SU-DHL-6 (cell line): ENCODE results near the gene ZSCAN10.
"Not testable (repeated sequence)": the region's sequence is repeated elsewhere in the genome, so short reads cannot be mapped to it uniquely, and the experiment has no call there.

Experiments used
- H2AFZ ChIP-seq: fragments of 200-600 bp; sonication (generic); 2 replicates; pipeline ENCODE4 v1.6.1; 2014; ENCODE audit warnings: low read depth, mild to moderate bottlenecking, moderate library complexity, mixed read lengths, antibody characterized with exemption, low read length; ENCODE audit not compliant: severe bottlenecking
- H3F3A ChIP-seq: fragments of 200-600 bp; shearing (Covaris generic); 2 replicates; pipeline ENCODE4 v1.6.0; 2016; ENCODE audit warnings: antibody characterized with exemption, mild to moderate bottlenecking; ENCODE audit not compliant: insufficient read depth
- H3K27ac ChIP-seq: fragments of 200-600 bp; sonication (generic); 2 replicates; pipeline ENCODE4 v1.5.1; 2016; ENCODE audit warnings: low read depth, mild to moderate bottlenecking, low read length, moderate library complexity, mixed read lengths
- H3K27me3 ChIP-seq: fragments of 200-600 bp; sonication (generic), shearing (Covaris generic); 2 replicates; pipeline ENCODE4 v1.6.0; 2014; ENCODE audit warnings: mild to moderate bottlenecking, low read length
- H3K36me3 ChIP-seq: fragments of 200-600 bp; sonication (generic); 2 replicates; pipeline ENCODE4 v1.6.1; 2014; ENCODE audit warnings: mild to moderate bottlenecking, low read length, mixed read lengths
- H3K4me2 ChIP-seq: fragments of 300-600, 200-600 bp; shearing (Covaris generic), sonication (generic); 2 replicates; pipeline ENCODE4 v1.6.0; 2014; ENCODE audit warnings: low read length, low read depth, mild to moderate bottlenecking; ENCODE audit not compliant: poor library complexity, severe bottlenecking
- H3K4me3 ChIP-seq: fragments of 200-600 bp; sonication (generic); 2 replicates; pipeline ENCODE4 v1.5.1; 2014; ENCODE audit warnings: antibody characterized with exemption, low read length, mild to moderate bottlenecking, mixed read lengths; ENCODE audit not compliant: insufficient read depth, poor library complexity, severe bottlenecking
- H3K79me2 ChIP-seq: fragments of 200-600 bp; sonication (generic); 2 replicates; pipeline ENCODE4 v1.6.1; 2014; ENCODE audit warnings: mild to moderate bottlenecking, low read length, moderate library complexity; ENCODE audit not compliant: insufficient read depth
- H3K9ac ChIP-seq: fragments of 200-600 bp; sonication (generic); 2 replicates; pipeline ENCODE4 v1.7.0; 2014; ENCODE audit warnings: mild to moderate bottlenecking, low read length
- H3K9me2 ChIP-seq: fragments of 200-600 bp; sonication (generic); replicated peaks from 2 replicates; pipeline ENCODE4 v1.6.1; 2014; ENCODE audit warnings: low read length; ENCODE audit not compliant: insufficient read depth
- H3K9me3 ChIP-seq: fragments of 200-600 bp; sonication (generic); 2 replicates; pipeline ENCODE4 v1.6.1; 2014; ENCODE audit warnings: low read length, mixed read lengths; ENCODE audit not compliant: insufficient read depth
- H4K20me1 ChIP-seq: fragments of 200-600 bp; sonication (generic); 2 replicates; pipeline ENCODE4 v1.6.1; 2014; ENCODE audit warnings: low read depth, mild to moderate bottlenecking, antibody characterized with exemption, low read length, moderate library complexity, mixed read lengths
- EZH2phosphoT487 ChIP-seq: fragments of 200-600 bp; sonication (generic), shearing (Covaris generic); conservative IDR thresholded peaks from 2 replicates; pipeline ENCODE4 v1.6.1; 2018; ENCODE audit warnings: mild to moderate bottlenecking, antibody characterized with exemption, low read length, moderate library complexity, mixed read lengths
- TF ChIP-seq, protein P1 (sequence below): fragments of 200-600 bp; sonication (generic); IDR thresholded peaks from one replicate; pipeline ENCODE4 v1.5.1; 2017; ENCODE audit warnings: antibody characterized with exemption, mild to moderate bottlenecking, low read length, moderate library complexity; ENCODE audit not compliant: insufficient read depth, poor library complexity, severe bottlenecking

ZSCAN10 gene

DNA sequence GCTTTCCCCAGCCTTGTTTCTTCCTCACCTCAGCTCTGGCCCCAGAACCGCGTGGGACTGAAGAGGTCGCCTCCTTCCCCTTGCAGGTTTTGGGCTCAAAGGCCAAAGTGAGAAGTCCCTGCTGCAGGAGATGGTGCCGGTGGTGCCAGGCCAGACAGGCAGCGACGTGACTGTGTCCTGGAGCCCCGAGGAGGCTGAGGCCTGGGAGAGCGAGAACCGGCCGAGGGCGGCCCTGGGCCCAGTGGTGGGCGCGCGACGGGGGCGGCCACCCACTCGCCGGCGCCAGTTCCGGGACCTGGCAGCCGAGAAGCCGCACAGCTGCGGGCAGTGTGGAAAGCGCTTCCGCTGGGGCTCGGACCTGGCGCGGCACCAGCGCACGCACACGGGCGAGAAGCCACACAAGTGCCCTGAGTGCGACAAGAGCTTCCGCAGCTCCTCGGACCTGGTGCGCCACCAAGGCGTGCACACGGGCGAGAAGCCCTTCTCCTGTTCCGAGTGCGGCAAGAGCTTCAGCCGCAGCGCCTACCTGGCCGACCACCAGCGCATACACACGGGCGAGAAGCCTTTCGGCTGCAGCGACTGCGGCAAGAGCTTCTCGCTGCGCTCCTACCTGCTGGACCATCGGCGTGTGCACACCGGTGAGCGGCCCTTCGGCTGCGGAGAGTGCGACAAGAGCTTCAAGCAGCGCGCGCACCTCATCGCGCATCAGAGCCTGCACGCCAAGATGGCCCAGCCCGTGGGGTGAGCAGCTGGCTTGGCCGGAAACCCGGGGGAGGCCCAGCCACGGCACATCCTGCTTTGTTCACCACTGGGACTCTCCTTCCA, 41.7 kb upstream of the ZSCAN10 start:
- Histone ChIP-seq H3K4me3 (no peak overlapping the region), H3K36me3 (no peaks in the 10 kb centered on the region), H3K9me3 (no peaks in the 10 kb centered on the region), H3K4me2 (no peak overlapping the region), H4K20me1 (no peaks in the 10 kb centered on the region), H3K27ac (no peak overlapping the region), H3F3A (peaks cover 4% of the 10 kb centered on the region; the same call in 1 of the 2 replicates), H3K9me2 (no peaks in the 10 kb centered on the region), H3K27me3 (no peaks in the 10 kb centered on the region), H3K9ac (no peak overlapping the region), H2AFZ (no peak overlapping the region), H3K79me2 (no peaks in the 10 kb centered on the region)
- no peak for TF ChIP-seq EZH2phosphoT487
- TF ChIP-seq, protein P1, sequence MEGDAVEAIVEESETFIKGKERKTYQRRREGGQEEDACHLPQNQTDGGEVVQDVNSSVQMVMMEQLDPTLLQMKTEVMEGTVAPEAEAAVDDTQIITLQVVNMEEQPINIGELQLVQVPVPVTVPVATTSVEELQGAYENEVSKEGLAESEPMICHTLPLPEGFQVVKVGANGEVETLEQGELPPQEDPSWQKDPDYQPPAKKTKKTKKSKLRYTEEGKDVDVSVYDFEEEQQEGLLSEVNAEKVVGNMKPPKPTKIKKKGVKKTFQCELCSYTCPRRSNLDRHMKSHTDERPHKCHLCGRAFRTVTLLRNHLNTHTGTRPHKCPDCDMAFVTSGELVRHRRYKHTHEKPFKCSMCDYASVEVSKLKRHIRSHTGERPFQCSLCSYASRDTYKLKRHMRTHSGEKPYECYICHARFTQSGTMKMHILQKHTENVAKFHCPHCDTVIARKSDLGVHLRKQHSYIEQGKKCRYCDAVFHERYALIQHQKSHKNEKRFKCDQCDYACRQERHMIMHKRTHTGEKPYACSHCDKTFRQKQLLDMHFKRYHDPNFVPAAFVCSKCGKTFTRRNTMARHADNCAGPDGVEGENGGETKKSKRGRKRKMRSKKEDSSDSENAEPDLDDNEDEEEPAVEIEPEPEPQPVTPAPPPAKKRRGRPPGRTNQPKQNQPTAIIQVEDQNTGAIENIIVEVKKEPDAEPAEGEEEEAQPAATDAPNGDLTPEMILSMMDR = no peak

- not testable (repeated sequence) for H2AFZ ChIP-seq, H3K27ac ChIP-seq, H4K20me1 ChIP-seq, H3K4me3 ChIP-seq, H3F3A ChIP-seq, H3K4me2 ChIP-seq, H3K9me2 ChIP-seq, H3K9ac ChIP-seq, H3K27me3 ChIP-seq, H3K79me2 ChIP-seq, H3K9me3 ChIP-seq, H3K36me3 ChIP-seq
Observed at GRCh38 chr16:3139561-3139960, 40.5 kb upstream of the ZSCAN10 start.

DNA sequence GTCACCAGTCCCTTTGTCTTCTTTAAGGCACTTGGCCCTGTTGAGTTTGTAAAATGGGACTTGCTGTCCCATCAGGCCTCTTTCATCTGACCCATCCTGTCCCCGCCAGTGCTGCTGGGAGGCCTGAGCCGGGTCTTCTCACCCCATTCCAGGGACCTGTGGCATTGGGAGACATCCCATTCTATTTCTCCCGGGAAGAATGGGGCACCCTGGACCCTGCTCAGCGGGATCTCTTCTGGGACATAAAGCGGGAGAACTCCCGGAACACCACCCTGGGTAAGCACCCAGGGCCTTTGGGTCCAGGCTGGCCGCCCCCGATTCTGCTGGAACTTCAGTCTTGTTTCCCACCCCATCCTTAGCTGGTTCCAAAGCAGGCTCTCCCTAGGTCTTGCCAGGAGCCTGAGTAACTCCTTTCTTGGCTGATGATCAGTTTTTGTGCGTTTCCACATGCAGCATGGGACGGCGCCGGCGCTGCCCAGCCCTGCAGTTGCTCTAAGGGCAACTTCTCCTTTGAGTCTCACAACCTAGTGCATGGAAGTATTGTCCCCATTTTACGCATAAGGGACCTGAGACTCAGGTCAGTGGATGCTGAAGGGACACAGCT, 39.8 kb upstream of the ZSCAN10 start:
- no peak overlapping the region for H3K27ac ChIP-seq
- H3K36me3 ChIP-seq = no peaks in the 10 kb centered on the region
- no peak overlapping the region for H2AFZ ChIP-seq
- no peaks in the 10 kb centered on the region for H4K20me1 ChIP-seq
- H3K9me2 ChIP-seq = no peaks in the 10 kb centered on the region
- H3K9me3 ChIP-seq = no peaks in the 10 kb centered on the region
- no peaks in the 10 kb centered on the region for H3K27me3 ChIP-seq
- H3F3A ChIP-seq = peaks cover 4% of the 10 kb centered on the region; the same call in 1 of the 2 replicates
- H3K4me2 ChIP-seq = no peak overlapping the region
- TF ChIP-seq EZH2phosphoT487 = no peak
- TF ChIP-seq, protein P1 = no peak
- H3K79me2 ChIP-seq = peaks cover 7% of the 10 kb centered on the region
- no peak overlapping the region for H3K9ac ChIP-seq
- no peak overlapping the region for H3K4me3 ChIP-seq

DNA sequence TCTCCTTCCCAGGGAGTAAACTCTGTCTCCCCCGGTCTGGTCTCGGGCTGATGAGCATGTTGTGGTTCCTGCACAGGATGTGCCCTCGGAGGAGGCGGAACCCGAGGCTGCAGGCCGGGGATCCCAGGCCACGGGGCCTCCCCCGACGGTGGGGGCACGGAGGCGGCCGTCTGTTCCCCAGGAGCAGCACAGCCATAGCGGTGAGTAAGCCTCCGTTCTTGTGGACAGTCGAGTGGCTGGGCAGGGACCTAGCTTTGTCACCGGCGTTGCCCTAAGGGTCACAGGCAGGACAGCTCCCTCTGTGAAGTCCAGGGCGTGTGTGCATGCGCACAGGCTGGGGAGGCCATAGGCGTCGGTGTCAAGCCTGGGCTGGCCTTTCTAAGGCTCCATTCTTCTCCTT, 39.2 kb upstream of the ZSCAN10 start:
- TF ChIP-seq, protein P1 = no peak
- no peak for TF ChIP-seq EZH2phosphoT487
- Histone ChIP-seq H3F3A (peaks cover 4% of the 10 kb centered on the region; the same call in 1 of the 2 replicates), H3K9me2 (no peaks in the 10 kb centered on the region), H3K4me3 (no peak overlapping the region), H4K20me1 (no peaks in the 10 kb centered on the region), H3K4me2 (no peak overlapping the region), H3K36me3 (no peaks in the 10 kb centered on the region), H3K27me3 (no peaks in the 10 kb centered on the region), H2AFZ (no peak overlapping the region), H3K27ac (no peak overlapping the region), H3K79me2 (peaks cover 11% of the 10 kb centered on the region), H3K9ac (no peak overlapping the region), H3K9me3 (no peaks in the 10 kb centered on the region)
